ENCODE data around the gene OTOG. TPM values are rescaled to one million over a fixed set of nuclear protein-coding genes. Genes with fewer than 3 reads are reported as not detected.

The OTOG gene
- total RNA-seq, 1 donor from 2014 or later: not detected

GRCh38 chr11:17508791-17509190 lies 38.3 kb upstream of the OTOG start:
- DNase-seq (ENCODE audit: low read depth): no peak
- Histone ChIP-seq H3K4me3 (ENCODE audit: low read depth, low read length) (no peak overlapping the region), H3K27me3 (ENCODE audit: control insufficient read depth, insufficient read depth, low read length) (no peaks in the 10 kb centered on the region), H3K36me3 (ENCODE audit: control insufficient read depth, insufficient read depth, low read length) (no peaks in the 10 kb centered on the region)
- TF ChIP-seq, protein P1, sequence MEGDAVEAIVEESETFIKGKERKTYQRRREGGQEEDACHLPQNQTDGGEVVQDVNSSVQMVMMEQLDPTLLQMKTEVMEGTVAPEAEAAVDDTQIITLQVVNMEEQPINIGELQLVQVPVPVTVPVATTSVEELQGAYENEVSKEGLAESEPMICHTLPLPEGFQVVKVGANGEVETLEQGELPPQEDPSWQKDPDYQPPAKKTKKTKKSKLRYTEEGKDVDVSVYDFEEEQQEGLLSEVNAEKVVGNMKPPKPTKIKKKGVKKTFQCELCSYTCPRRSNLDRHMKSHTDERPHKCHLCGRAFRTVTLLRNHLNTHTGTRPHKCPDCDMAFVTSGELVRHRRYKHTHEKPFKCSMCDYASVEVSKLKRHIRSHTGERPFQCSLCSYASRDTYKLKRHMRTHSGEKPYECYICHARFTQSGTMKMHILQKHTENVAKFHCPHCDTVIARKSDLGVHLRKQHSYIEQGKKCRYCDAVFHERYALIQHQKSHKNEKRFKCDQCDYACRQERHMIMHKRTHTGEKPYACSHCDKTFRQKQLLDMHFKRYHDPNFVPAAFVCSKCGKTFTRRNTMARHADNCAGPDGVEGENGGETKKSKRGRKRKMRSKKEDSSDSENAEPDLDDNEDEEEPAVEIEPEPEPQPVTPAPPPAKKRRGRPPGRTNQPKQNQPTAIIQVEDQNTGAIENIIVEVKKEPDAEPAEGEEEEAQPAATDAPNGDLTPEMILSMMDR (IDR thresholded peaks at IDR 0.05; ENCODE audit: insufficient read depth, low read length, poor library complexity, severe bottlenecking): no peak

- Histone ChIP-seq H3K36me3 (ENCODE audit: control insufficient read depth, insufficient read depth, low read length) (no peaks in the 10 kb centered on the region), H3K27me3 (ENCODE audit: control insufficient read depth, insufficient read depth, low read length) (no peaks in the 10 kb centered on the region), H3K4me3 (ENCODE audit: low read depth, low read length) (no peak overlapping the region)
- no peak for DNase-seq (ENCODE audit: low read depth)
- TF ChIP-seq, protein P1 (IDR thresholded peaks at IDR 0.05; ENCODE audit: insufficient read depth, low read length, poor library complexity, severe bottlenecking): no peak
Measured at GRCh38 chr11:17510507-17511206, 36.4 kb upstream of the OTOG start.

GRCh38 chr11:17511571-17511970 lies 35.5 kb upstream of the OTOG start:
- Histone ChIP-seq H3K4me3 (ENCODE audit: low read depth, low read length) (no peak overlapping the region), H3K27me3 (ENCODE audit: control insufficient read depth, insufficient read depth, low read length) (no peaks in the 10 kb centered on the region), H3K36me3 (ENCODE audit: control insufficient read depth, insufficient read depth, low read length) (no peaks in the 10 kb centered on the region)
- no peak for DNase-seq (ENCODE audit: low read depth)
- TF ChIP-seq, protein P1 (IDR thresholded peaks at IDR 0.05; ENCODE audit: insufficient read depth, low read length, poor library complexity, severe bottlenecking): no peak

DNA sequence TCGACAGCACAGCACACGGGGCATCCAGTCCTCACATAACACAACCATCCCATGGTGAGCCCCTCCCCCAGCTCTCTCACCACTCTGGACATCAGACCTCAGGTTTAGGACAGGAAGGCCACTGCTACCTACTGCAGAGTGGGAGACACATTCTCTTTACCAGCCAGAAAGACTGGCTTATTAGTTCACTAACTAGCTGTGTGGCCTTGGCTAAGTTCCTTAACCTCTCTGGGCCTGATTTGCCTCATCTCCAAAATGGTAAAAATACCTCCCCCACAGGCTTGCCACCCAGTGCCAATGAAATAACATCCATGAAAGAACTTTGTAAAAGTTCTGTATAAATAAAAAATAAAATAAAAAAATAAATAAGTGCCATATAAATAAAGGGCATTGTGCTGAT lies 35.0 kb upstream of the OTOG start:
- Histone ChIP-seq H3K27me3 (ENCODE audit: control insufficient read depth, insufficient read depth, low read length) (peaks cover 3% of the 10 kb centered on the region), H3K36me3 (ENCODE audit: control insufficient read depth, insufficient read depth, low read length) (no peaks in the 10 kb centered on the region), H3K4me3 (ENCODE audit: low read depth, low read length) (no peak overlapping the region)
- TF ChIP-seq, protein P1 (IDR thresholded peaks at IDR 0.05; ENCODE audit: insufficient read depth, low read length, poor library complexity, severe bottlenecking): no peak
- DNase-seq (ENCODE audit: low read depth): no peak

DNA sequence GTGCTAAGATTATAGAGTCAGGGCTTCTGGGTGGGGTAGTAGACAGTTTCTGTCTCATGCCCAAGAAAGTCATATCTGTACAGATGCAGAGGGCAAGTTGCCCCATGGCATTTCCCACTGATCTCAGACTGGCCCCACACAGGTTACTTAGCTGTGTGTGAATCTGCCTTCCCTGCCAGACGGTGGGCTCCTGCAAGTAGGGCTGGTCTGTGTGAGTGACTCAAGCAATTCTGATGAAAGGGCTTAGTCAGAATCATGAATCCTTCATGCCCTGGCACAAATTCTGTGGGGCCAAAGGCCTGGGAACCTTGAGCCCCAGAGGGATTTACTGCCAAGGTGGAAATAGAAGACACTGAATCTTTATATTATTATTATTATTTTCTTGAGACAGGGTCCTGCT lies 33.2 kb upstream of the OTOG start:
- Histone ChIP-seq H3K27me3 (ENCODE audit: control insufficient read depth, insufficient read depth, low read length) (peaks cover 3% of the 10 kb centered on the region), H3K4me3 (ENCODE audit: low read depth, low read length) (no peak overlapping the region), H3K36me3 (ENCODE audit: control insufficient read depth, insufficient read depth, low read length) (no peaks in the 10 kb centered on the region)
- TF ChIP-seq, protein P1 (IDR thresholded peaks at IDR 0.05; ENCODE audit: insufficient read depth, low read length, poor library complexity, severe bottlenecking): no peak
- peak; percentile 21 for DNase-seq (ENCODE audit: low read depth)

DNA sequence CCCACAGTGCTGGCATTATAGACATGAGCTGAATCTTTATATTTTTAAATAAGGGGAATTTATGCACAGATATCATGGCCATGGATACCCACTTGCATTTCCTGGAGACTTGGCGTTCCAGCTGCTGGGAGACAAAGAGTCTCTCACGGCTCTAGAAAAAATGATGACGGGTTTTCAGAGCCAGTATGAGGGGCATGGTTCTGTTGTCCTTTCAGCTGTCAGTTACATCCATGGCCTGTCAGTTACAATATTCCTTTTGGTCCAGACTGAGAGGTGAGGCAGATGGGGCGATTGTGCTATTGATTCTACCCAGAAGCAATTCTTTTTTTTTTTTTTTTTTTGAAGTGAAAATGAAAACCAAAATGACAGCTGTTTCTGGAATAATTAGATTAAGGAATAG lies 32.6 kb upstream of the OTOG start:
- Histone ChIP-seq H3K27me3 (ENCODE audit: control insufficient read depth, insufficient read depth, low read length) (peaks cover 3% of the 10 kb centered on the region), H3K36me3 (ENCODE audit: control insufficient read depth, insufficient read depth, low read length) (no peaks in the 10 kb centered on the region), H3K4me3 (ENCODE audit: low read depth, low read length) (no peak overlapping the region)
- DNase-seq (ENCODE audit: low read depth): no peak
- TF ChIP-seq, protein P1 (IDR thresholded peaks at IDR 0.05; ENCODE audit: insufficient read depth, low read length, poor library complexity, severe bottlenecking): no peak

Data from kidney epithelial cell (primary cell).